GM19240 (cell line): Measurements from ENCODE around the gene ABCC6.
"Not testable (repeated sequence)": the region's sequence is repeated elsewhere in the genome, so short reads cannot be mapped to it uniquely, and the experiment has no call there.

ENCODE experiments used
- DNase-seq: peaks from one replicate; pipeline ENCODE4 v3.0.0; 2011; ENCODE audit warnings: low spot score; ENCODE audit not compliant: insufficient read length

ABCC6 gene

GRCh38 chr16:16223662-16224241 is 458 bp upstream of the ABCC6 start:
- DNase-seq: not testable (repeated sequence)

GRCh38 chr16:16221382-16221781 is 1.9 kb downstream of the ABCC6 start:
- DNase-seq: not testable (repeated sequence)

- DNase-seq: not testable (repeated sequence)
Observed at GRCh38 chr16:16220449-16220848, 2.8 kb downstream of the ABCC6 start.

GRCh38 chr16:16218787-16219186 is 4.5 kb downstream of the ABCC6 start:
- not testable (repeated sequence) for DNase-seq

GRCh38 chr16:16218349-16218748 is 4.9 kb downstream of the ABCC6 start:
- DNase-seq: not testable (repeated sequence)

- not testable (repeated sequence) for DNase-seq
Observed at GRCh38 chr16:16213863-16214293, 9.4 kb downstream of the ABCC6 start.

GRCh38 chr16:16211404-16211803 is 11.9 kb downstream of the ABCC6 start:
- not testable (repeated sequence) for DNase-seq

- not testable (repeated sequence) for DNase-seq
Observed at GRCh38 chr16:16208461-16208860, 14.8 kb downstream of the ABCC6 start.

GRCh38 chr16:16207787-16208334 is 15.4 kb downstream of the ABCC6 start:
- DNase-seq: not testable (repeated sequence)

- DNase-seq: not testable (repeated sequence)
Observed at GRCh38 chr16:16207097-16207786, 16.1 kb downstream of the ABCC6 start.

GRCh38 chr16:16205864-16206263 is 17.4 kb downstream of the ABCC6 start:
- DNase-seq: not testable (repeated sequence)

- not testable (repeated sequence) for DNase-seq
Observed at GRCh38 chr16:16204552-16204951, 18.7 kb downstream of the ABCC6 start.

GRCh38 chr16:16203494-16203893 is 19.8 kb downstream of the ABCC6 start:
- not testable (repeated sequence) for DNase-seq

- not testable (repeated sequence) for DNase-seq
Observed at GRCh38 chr16:16202400-16203143, 20.7 kb downstream of the ABCC6 start.

GRCh38 chr16:16201880-16202279 is 21.4 kb downstream of the ABCC6 start:
- DNase-seq: not testable (repeated sequence)

- DNase-seq: not testable (repeated sequence)
Observed at GRCh38 chr16:16200391-16200790, 22.9 kb downstream of the ABCC6 start.

- DNase-seq: not testable (repeated sequence)
Observed at GRCh38 chr16:16199428-16199827, 23.9 kb downstream of the ABCC6 start.

GRCh38 chr16:16197966-16198365 is 25.3 kb downstream of the ABCC6 start:
- no peak for DNase-seq

- no peak for DNase-seq
Observed at GRCh38 chr16:16197331-16197730, 26.0 kb downstream of the ABCC6 start.

- DNase-seq: no peak
Observed at GRCh38 chr16:16196099-16196498, 27.2 kb downstream of the ABCC6 start.

GRCh38 chr16:16191493-16192167 is 31.7 kb downstream of the ABCC6 start:
- no peak for DNase-seq
